ENCODE data around the gene NACC2.

- TF ChIP-seq CTCF (IDR thresholded peaks at IDR 0.05) (no peak), POLR2A (IDR thresholded peaks at IDR 0.05) (no peak)
Observed at GRCh38 chr9:135985459-135985774, 109.7 kb downstream of the NACC2 start.
